Astrocyte (in vitro differentiated cells and primary cell): ENCODE measurements around the gene TMEM63C.
A peak's percentile ranks its signal among the peaks of the same experiment; 100 is the strongest.

Experiments
- EZH2 ChIP-seq: IDR thresholded peaks from 2 replicates; pipeline ENCODE4 v1.6.1; 2012; ENCODE audit warnings: mild to moderate bottlenecking, low read length, inconsistent platforms; ENCODE audit not compliant: insufficient read depth
- TF ChIP-seq, protein P1 (sequence below): IDR thresholded peaks from 2 replicates; pipeline ENCODE4 v1.5.1; 2011; ENCODE audit warnings: low read depth, mild to moderate bottlenecking, inconsistent platforms, low read length, moderate library complexity; ENCODE audit not compliant: insufficient read depth

DNA sequence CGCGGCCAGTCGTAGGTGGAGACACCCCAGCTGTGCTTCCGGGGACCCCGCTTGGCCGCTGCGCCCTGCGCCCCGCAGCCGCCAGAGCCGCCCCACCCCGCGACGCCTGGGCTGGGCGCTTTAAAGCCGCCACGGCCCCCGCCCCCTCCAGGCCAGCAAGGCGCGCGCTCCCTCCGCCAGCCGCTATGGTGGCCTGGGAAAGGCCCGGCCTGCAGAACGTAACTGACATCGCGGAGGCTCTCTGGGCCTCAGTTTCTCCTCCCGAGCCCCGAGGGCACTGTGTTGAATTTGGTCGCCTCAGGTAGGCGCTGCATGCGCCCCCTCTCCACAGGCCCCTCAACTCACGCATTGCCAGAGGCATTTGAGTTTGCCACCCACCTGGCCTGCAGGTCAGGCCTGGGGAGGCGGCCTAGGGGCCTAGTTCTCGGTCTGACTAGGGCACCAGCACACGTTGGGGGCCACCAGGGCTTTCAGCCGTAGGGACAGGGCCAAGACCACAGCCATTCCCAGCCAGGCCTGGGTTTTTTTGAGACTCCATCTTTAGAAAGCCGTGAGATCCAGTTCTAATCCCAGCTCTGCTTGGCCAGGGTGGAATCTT is 89.6 kb downstream of the TMEM63C start, which contains the start of gene NGB:
- TF ChIP-seq, protein P1, sequence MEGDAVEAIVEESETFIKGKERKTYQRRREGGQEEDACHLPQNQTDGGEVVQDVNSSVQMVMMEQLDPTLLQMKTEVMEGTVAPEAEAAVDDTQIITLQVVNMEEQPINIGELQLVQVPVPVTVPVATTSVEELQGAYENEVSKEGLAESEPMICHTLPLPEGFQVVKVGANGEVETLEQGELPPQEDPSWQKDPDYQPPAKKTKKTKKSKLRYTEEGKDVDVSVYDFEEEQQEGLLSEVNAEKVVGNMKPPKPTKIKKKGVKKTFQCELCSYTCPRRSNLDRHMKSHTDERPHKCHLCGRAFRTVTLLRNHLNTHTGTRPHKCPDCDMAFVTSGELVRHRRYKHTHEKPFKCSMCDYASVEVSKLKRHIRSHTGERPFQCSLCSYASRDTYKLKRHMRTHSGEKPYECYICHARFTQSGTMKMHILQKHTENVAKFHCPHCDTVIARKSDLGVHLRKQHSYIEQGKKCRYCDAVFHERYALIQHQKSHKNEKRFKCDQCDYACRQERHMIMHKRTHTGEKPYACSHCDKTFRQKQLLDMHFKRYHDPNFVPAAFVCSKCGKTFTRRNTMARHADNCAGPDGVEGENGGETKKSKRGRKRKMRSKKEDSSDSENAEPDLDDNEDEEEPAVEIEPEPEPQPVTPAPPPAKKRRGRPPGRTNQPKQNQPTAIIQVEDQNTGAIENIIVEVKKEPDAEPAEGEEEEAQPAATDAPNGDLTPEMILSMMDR = no peak
- peak; percentile 3 for TF ChIP-seq EZH2
